HG03066 (cell line): ENCODE results near the gene PHF21B.
"Not testable (repeated sequence)": the region's sequence is repeated elsewhere in the genome, so short reads cannot be mapped to it uniquely, and the experiment has no call there.

Experiments used
- ATAC-seq: cut with Tn5 transposase; IDR thresholded peaks from one replicate; pipeline ENCODE4 v1.9.1; 2021; ENCODE audit warnings: low read depth; ENCODE audit not compliant: unreplicated experiment

Gene PHF21B

DNA sequence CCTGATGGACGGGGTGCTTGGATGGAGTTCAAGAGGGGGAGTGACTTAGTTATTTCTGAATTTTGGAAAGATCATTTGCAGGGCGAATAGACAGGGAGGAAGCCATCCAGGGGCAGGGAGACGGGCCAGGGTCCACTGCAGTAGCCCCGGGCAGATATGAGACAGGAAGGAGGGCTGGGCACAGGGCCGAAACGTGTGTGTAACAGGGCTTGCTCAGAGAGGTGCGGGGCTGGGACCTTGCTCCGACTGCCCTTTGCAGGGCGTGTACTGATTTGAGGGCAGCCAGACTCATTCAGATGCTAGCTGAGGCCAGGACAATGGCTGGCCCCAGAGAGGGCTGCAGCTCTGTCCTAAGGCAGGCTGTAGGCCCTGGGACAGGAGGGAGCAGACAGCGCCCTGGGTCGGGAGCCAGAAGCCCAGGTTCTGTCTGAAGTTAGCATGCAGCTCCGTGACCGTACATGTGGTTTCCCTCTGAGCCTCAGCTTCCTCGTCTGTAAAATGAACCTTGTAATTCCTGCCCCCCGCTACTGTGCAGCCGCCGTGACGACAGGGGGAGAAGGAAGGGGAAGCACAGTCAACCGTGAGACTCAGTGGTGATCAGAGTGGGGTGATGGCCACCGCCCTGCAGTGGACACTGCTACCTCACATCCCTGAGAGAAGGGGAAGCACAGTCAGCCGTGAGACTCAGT, 103.4 kb downstream of the PHF21B start:
- ATAC-seq: no peak

DNA sequence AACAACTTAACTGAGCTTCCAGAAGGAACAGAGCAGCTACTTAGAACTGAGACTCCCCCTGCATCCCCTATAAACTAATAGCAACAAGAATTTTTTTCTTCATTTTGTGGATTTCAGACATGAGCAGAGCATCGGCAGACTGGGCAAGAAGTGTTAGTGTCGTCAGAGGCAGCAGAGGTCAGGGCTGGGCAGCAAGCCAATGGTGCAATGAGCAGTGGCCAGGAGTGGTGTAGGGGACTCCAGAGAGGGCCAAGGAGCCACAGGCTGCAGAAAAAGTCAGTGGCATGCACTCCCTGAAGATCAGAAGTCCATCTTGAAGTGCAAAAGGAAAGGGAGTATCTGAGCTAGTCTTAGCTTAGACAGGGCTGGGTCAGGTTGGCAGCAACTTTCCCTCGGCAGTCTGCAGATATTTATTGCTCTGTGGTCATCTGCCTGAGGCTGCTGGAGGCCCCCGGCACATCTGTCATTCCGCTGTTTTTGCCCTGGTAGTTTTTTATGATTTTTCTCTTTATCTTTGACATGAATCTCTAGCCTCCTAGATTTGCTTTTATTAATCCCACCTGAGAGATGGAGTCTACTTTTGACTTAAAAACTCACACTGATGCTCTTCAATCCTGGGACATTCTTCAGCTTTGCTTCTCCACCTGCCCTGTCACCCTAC, 105.2 kb downstream of the PHF21B start:
- ATAC-seq: not testable (repeated sequence)

DNA sequence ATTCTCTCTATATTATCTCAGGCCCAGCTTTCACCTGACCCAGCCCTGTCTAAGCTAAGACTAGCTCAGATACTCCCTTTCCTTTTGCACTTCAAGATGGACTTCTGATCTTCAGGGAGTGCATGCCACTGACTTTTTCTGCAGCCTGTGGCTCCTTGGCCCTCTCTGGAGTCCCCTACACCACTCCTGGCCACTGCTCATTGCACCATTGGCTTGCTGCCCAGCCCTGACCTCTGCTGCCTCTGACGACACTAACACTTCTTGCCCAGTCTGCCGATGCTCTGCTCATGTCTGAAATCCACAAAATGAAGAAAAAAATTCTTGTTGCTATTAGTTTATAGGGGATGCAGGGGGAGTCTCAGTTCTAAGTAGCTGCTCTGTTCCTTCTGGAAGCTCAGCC, 106.6 kb downstream of the PHF21B start:
- not testable (repeated sequence) for ATAC-seq

DNA sequence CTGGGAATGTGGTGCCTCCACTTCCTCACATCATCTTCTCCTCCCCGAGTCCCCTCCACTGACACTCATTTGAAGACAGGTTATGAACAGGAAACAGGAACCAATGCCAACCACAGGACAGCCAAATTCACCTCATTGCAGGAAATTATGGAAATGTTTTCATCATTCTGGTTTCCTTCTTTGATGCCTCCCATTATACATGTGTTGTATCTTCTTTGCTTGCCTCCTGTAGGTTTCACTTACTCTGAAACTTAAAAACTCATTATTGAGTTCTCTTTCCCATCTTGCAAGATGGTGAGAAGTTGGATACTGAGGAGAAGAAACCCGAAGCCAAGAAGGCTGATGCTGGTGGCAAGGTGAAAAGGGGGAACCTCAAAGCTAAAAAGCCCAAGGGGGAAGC, 108.5 kb downstream of the PHF21B start:
- ATAC-seq: no peak

DNA sequence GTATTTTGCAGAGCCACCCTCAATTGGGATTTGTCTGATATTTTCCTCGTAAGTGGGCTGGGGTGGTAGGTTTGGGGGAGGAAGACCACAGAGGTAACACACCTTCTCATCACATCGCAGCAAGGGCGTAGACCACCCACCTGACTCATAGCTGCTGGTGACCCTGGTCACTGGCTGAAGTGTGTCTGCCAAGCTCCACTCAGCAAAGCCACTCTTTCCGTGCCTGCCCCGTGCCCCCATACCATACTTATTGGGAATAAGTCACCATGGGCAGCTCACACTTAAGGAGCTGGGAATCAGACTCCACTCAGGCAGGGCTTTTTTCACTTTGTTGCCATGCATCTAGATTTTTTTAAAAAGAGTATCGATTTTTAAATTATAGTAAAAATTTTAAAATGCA, 111.6 kb downstream of the PHF21B start:
- no peak for ATAC-seq

DNA sequence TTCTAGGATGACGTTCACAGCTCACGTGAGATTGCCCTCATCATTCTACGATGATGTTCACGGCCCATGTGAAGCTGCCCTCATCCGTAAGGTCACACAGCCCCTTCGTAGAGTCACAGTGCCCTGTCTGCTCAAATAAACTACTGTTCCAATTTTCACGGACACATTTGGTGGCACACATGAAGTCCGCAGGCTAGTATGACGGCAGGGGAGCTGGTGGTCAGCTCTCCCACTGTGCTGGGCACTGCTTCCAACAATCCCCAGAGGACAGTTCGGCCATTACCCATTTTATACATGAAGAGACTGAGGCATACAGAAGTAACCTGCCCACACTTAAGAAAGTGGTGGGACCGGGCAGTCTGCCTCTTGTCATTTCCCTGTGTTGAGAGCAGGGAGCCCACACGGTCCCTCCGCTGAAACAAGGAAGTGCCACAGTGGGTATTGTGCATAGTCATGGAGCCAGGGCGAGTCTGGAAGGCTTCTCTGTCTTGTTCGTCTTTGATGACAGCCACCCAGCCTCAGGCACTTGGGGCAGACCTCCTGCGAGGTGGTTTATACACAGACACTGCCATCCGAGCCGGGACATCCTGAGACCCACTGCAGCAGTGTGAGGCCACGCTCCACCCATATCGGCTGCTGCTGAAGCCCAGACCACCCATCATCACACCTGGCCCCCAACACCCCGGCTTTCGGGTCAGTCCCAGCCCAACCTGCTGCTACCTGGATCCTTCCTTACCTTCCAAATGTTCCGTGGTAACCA, 114.3 kb downstream of the PHF21B start:
- ATAC-seq: no peak

DNA sequence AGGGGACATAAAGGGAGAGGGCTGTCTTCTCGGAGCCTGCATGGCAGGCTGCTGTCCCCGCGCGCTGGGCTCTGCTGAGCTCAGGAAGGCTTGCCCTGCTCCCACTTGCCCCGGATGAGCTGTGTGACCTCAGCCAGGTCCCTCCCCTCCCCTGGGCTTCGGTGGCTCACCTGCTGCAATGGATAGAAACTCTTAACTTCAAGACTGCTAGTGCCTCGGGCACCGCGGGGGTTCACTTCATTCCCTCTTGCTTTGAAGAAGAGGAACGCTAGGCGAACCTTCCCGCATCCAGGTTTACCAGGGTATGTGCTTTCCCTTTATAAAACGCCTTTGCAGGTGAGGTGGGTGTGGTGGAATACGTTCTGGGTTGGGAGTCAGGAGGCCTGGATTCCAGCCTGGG, 115.0 kb downstream of the PHF21B start:
- ATAC-seq: no peak

DNA sequence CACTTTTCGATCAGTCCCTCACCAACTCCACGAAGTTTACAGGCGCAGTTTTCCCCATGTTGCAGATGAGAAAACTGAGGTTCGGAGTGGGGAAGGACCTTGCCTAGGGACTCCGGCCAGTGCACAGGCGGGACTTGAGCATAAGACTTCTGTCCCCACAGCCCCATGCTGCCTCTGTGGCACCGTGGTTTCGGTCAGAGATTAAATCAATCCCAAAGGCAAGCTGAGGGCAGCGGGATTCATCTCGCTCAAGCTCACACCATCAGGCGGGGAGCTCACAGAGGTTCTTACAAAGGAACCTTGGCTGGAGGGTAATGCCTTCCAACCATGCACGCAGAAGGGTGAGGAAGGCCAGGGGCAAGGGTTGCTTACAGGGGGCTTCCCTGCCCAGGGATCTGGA, 115.5 kb downstream of the PHF21B start:
- no peak for ATAC-seq

DNA sequence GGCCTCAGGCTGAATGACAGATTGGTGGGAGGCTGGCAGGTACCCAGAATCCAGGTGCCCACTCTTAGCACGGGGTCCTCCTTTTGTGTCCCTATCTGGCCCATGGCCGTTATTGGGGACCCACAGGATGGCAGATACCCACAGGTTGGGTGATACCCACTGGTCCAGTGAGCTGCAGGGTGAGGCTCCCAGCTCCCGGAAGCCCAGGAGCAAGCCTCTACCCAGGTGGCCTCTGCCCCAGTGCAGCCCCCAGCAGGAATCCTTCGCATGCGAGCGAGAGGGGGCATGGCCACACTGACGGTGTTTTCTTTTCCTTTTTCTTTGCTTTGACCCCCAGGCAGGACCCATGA, 116.1 kb downstream of the PHF21B start:
- no peak for ATAC-seq

DNA sequence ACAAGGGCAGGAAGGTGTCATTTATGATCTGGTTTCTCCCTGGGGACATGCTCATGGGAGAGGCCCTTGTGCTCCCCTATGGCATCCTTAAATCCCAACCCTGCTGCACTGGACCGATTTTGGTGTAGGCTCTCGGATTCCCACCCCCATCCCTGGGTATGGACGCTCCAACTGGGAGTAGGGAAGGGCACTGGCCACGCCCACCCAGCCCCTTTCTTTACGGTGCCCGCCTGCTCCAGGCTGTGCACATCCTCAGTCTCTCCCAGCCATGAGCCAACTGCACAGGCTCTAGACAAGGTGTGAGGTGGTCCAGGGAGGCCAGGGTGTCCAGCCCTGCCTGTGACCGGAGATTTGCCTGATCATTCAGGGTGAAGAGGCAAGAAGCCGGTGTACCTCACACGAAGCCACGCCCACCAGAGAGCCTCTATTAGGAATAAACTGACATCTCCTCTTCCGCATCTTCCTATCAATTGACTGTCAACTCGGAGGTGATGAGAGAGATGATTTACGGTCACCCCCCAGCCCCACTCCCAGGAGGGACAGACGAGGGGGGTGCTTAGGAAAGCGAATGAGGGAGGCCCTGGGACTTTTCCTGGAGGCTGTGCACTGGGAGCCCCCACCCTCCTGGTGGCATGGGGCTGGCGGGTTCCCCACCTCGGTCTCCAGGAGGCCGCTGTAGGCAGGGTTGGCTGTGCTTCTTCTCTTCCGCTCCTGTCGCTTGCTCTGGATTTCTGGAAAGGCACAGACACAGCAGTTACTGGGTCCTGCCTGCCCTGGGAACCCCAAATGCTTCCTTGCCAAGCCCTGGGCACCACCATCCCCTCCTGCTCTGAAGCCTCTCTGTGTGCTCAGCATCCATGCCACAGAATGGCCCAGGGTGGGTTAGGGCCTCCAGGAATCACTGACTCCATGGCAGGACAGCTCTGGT, 116.7 kb downstream of the PHF21B start:
- no peak for ATAC-seq

DNA sequence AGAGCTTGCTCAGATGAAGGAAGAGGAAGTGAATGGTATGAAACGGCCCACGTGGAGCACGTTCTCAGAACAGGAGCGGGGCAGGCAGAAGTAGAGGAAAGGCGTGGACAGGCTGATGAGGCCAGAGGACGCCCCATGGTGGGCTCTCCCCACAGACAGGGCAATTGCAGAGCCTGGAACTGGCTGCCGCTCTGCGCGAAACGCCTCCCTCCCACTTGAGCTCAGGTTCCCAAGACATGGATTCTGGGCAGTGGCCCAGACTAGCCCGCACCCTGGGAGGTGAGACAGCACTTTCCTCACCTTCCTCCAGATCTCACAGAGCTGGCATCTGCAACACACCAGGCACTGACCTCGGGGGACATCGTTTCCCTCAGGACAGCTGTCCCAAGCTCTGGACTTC, 117.6 kb downstream of the PHF21B start:
- ATAC-seq: no peak

DNA sequence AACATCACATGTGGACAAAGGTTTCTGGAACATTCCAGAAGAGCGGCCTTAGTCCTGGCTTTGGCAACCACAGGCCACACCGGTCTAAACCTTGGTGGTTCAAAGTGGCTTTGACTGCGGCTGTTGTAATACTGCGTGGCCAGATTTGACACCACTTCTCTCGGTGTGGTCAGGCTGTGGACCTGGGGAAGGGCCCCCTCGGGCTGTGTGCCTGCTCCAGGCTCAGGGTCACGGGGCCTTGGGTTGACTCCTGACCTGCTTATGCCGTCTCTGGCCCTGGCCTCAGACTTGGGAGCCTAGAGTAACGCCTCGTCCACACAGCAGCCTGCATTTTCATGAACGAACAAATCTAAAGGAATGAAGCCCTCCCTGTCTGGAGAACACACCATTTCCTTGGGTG, 118.0 kb downstream of the PHF21B start:
- no peak for ATAC-seq

DNA sequence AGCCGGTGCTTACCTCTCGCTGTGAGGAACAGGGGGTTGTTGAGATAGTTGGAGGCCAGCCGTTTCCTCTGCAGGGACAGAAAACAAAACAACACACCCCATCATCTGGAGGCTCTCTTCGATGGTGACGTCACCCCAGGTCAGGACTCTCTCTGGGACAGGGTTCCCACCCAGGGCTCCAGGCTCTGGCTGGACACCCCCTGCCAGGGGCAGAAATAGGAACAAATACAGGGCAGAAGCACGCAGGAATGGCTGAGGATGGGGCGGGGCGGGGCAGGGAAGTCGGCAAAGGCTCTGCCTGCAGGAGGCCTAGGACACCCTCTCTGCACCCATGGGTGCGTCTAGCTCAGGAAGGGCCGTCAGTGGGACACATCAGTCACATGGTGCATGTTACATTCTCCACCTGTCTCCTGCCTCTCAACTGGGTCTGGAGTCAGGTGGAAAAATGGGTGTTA, 118.5 kb downstream of the PHF21B start:
- ATAC-seq: no peak

DNA sequence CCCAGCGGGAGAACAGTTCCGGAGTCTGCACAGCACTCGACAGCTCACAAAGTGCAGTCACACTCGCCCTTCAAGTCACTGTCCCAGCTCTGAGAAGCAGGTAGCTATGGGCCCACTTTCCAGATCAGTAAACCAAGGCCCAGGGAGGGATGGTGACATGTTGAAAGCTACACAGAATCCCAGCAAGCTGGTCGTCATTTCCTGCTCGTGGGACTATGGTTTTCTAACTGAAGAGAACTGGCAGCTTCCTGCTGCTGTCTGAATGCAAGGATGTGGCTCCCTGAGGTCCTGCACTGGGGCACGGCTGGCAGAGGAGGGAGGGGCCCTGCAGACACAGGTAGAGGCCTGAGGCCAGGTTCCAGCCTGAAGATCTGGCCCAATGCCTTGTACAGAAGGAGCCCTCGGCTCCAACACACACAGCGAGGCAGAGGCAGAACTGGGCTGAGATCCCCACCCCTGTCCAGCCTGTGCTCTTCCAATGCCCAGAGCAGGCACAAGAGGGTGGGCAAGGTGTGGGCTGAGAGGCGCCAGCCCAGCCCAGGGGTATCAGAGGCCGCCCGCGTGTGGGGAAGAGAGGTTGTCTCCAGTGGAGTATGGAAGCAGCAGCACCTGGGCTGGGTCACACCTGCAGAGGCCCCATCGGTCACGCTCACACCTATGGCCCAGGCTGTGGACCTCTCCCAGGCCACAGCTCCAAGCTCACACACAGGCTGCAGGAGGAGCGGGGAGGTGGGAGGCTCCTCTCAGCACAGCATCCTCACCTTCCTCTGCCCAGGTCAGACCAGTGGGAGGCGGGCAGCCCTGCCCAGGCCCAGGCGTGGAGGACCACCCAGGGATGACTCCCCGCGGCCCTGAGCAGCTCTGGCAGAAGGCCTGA, 119.2 kb downstream of the PHF21B start:
- no peak for ATAC-seq

DNA sequence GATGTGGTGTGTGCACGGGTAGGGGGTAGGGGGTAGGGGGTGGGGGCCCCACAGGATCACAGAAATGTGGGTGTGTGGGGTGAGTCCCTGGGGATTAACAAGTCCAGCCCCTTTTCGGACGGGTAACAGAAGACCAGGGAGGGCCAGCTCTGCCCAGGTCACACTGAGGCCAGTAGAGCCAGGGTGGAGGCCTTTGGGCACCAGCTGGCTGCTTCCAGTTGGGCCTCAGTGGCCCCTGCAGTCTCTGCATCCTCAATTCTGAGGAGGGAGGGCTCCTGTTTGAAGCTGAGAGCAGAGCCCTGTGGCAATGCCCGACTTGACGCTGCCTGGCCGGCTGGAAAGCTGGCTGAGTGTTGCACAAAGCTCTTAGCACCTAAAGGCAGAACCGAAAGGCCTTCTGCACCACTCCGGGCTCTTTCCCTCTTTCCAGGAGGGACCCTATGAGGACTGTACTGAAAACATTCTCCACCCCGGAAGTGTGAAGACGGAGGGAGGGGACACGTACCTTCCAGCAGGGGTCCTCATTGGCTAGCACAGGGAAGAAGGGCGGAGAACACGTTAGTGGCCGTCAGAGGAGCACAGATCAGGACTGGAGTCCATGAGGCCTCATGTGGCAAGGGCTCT, 120.4 kb downstream of the PHF21B start:
- ATAC-seq: no peak

DNA sequence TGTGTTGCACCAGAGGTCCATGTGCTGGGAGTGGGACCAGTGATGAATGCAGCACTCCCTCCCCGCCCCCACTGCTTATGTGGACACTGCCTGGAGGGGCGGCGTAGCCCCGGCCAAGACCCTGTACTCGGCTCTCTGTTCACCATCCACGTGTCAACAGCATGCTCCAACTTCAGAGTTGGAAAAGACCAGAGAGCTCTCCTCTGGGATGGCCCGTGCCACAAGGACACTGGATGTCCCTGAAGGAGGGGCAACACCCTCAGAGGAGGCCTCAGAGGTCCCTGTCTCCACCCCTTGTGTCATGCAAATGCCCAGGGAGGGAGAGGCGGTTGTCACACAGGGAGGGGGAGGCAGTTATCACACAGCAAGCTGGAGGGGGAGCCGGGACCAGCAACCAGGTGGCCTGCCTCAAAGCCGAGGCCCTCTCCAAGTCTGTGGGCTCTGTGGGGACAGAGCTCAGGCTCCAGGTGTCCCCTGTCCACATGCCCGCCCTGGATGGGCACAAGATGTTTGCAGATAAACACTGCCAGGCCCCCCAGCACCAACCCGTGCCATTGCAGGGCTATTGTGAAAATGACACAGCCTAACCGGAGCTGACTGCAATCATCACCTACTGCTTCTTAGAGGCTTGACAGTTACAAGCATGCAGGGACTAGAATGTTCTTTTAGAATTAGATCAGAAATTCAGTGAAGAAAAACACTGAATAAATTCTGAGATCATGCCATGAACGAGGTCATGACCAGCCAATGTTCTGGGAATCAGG, 121.1 kb downstream of the PHF21B start:
- no peak for ATAC-seq

DNA sequence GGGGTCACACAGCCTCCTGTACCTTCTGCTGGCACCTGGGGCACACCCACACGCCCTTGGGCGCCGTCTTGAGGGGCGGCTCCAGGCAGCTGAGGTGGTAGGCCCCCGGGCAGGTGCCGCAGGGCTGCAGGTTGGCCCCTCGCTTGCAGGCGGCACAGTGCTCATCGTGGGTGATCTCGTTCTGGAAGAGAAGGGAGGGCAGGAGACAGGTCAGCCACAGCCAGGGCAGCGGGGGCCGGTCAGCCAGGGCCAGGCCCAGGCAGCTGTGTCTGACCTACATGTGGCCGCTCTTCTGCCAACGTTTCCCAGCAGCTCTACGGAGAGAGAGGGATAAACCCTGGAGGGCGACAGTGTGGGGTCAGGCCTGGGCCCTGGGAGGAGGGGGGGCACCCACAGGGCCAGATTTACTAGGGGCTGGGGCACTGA, 121.9 kb downstream of the PHF21B start:
- ATAC-seq: no peak

DNA sequence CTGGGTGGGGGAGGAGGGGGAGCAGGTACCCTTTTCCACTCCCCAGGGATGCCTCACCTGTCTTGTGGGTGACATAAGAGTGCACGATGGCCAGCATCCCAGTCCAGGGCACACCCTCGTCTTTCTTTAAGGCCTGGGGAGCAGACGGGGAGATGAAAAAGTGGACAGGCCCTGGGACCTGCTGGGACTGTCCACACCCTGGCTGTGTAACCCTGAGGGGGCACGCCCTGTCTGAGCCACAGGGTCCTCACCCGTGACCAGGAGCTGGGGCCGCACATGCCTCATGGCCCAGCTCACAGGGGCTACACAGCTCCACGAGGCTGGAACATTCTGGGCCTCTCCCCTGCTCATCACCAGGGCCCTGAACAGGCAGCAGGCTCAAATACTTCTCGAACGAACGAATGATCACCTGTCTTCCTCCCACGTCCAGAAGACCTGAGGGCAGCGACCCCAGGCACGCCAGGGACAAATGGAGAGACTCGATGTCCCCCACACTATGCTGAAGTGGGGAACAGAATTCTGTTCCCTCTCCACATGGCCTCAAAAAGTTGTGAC, 123.9 kb downstream of the PHF21B start:
- no peak for ATAC-seq
